Osteoblast (primary cell): ENCODE measurements around the gene TRIM73. TPM values are rescaled to one million over a fixed set of nuclear protein-coding genes. Genes with fewer than 3 reads are reported as not detected.
"Not testable (repeated sequence)": the region's sequence is repeated elsewhere in the genome, so short reads cannot be mapped to it uniquely, and the experiment has no call there.

Experiments used
- DNase-seq: peaks from one replicate; pipeline ENCODE4 v3.0.0; 2011; ENCODE audit warnings: low spot score, mixed read lengths; ENCODE audit not compliant: insufficient read length; ENCODE audit errors: missing footprints
- H2AFZ ChIP-seq: 2 replicates; pipeline ENCODE4 v1.6.0; 2011; ENCODE audit warnings: mild to moderate bottlenecking, low read length
- H3K27ac ChIP-seq: 2 replicates; pipeline ENCODE4 v1.5.1; 2011; ENCODE audit warnings: mild to moderate bottlenecking, low read depth, low read length, moderate library complexity
- H3K27me3 ChIP-seq: 2 replicates; pipeline ENCODE4 v1.6.0; 2012; ENCODE audit warnings: mild to moderate bottlenecking, control low read depth, inconsistent platforms, low read length, moderate library complexity; ENCODE audit not compliant: insufficient read depth
- H3K36me3 ChIP-seq: 2 replicates; pipeline ENCODE4 v1.5.1; 2011; ENCODE audit warnings: mild to moderate bottlenecking, low read length, control low read depth, moderate library complexity; ENCODE audit not compliant: insufficient read depth
- H3K4me1 ChIP-seq: 2 replicates; pipeline ENCODE4 v1.5.1; 2011; ENCODE audit warnings: mild to moderate bottlenecking, low read length, control low read depth, moderate library complexity; ENCODE audit not compliant: insufficient read depth
- H3K4me2 ChIP-seq: 2 replicates; pipeline ENCODE4 v1.6.0; 2011; ENCODE audit warnings: mild to moderate bottlenecking, low read length; ENCODE audit not compliant: insufficient read depth
- H3K4me3 ChIP-seq: fragments of 200-600 bp; sonication (generic); 3 replicates; pipeline ENCODE4 v1.5.1; 2012; ENCODE audit warnings: mild to moderate bottlenecking, low read length, inconsistent platforms; ENCODE audit not compliant: insufficient read depth
- H3K79me2 ChIP-seq: 2 replicates; pipeline ENCODE4 v1.6.0; 2012; ENCODE audit warnings: mild to moderate bottlenecking, low read length, control low read depth, inconsistent platforms; ENCODE audit not compliant: insufficient read depth
- H3K9me3 ChIP-seq: 2 replicates; pipeline ENCODE4 v1.5.1; 2011; ENCODE audit warnings: low read depth, low read length, control low read depth
- H4K20me1 ChIP-seq: 2 replicates; pipeline ENCODE4 v1.6.0; 2012; ENCODE audit warnings: mild to moderate bottlenecking, low read length, control low read depth; ENCODE audit not compliant: insufficient read depth
- total RNA-seq: library from RNA; depleted of rRNA; stranded (reverse); fragments of >200 nt; gene quantifications from 2 replicates; pipeline ENCODE4 v1.2.3, GENCODE V29; 2012

The TRIM73 gene
- total RNA-seq, 1 donor = 0.36 TPM

- not testable (repeated sequence) for H3K79me2 ChIP-seq, DNase-seq, H3K9me3 ChIP-seq, H2AFZ ChIP-seq, H3K4me2 ChIP-seq, H3K4me3 ChIP-seq, H3K4me1 ChIP-seq, H3K36me3 ChIP-seq, H3K27me3 ChIP-seq, H4K20me1 ChIP-seq, H3K27ac ChIP-seq
These were observed 2.2 kb upstream of the TRIM73 start for GRCh38 chr7:75393194-75393593.

- H4K20me1 ChIP-seq, H3K4me1 ChIP-seq, H2AFZ ChIP-seq, H3K27me3 ChIP-seq, H3K36me3 ChIP-seq, H3K4me3 ChIP-seq, H3K27ac ChIP-seq, H3K9me3 ChIP-seq, H3K79me2 ChIP-seq, H3K4me2 ChIP-seq, DNase-seq: not testable (repeated sequence)
These were observed 2.4 kb downstream of the TRIM73 start for GRCh38 chr7:75397865-75398264.

- H3K79me2 ChIP-seq, H3K27me3 ChIP-seq, H3K4me3 ChIP-seq, H3K9me3 ChIP-seq, H4K20me1 ChIP-seq, H3K36me3 ChIP-seq, DNase-seq, H2AFZ ChIP-seq, H3K4me1 ChIP-seq, H3K27ac ChIP-seq, H3K4me2 ChIP-seq: not testable (repeated sequence)
These were observed 3.6 kb downstream of the TRIM73 start for GRCh38 chr7:75398771-75399700.

- H3K27me3 ChIP-seq, H3K9me3 ChIP-seq, DNase-seq, H3K36me3 ChIP-seq, H2AFZ ChIP-seq, H3K4me1 ChIP-seq, H4K20me1 ChIP-seq, H3K27ac ChIP-seq, H3K4me2 ChIP-seq, H3K4me3 ChIP-seq, H3K79me2 ChIP-seq: not testable (repeated sequence)
These were observed 5.1 kb downstream of the TRIM73 start for GRCh38 chr7:75400575-75400974.

DNA sequence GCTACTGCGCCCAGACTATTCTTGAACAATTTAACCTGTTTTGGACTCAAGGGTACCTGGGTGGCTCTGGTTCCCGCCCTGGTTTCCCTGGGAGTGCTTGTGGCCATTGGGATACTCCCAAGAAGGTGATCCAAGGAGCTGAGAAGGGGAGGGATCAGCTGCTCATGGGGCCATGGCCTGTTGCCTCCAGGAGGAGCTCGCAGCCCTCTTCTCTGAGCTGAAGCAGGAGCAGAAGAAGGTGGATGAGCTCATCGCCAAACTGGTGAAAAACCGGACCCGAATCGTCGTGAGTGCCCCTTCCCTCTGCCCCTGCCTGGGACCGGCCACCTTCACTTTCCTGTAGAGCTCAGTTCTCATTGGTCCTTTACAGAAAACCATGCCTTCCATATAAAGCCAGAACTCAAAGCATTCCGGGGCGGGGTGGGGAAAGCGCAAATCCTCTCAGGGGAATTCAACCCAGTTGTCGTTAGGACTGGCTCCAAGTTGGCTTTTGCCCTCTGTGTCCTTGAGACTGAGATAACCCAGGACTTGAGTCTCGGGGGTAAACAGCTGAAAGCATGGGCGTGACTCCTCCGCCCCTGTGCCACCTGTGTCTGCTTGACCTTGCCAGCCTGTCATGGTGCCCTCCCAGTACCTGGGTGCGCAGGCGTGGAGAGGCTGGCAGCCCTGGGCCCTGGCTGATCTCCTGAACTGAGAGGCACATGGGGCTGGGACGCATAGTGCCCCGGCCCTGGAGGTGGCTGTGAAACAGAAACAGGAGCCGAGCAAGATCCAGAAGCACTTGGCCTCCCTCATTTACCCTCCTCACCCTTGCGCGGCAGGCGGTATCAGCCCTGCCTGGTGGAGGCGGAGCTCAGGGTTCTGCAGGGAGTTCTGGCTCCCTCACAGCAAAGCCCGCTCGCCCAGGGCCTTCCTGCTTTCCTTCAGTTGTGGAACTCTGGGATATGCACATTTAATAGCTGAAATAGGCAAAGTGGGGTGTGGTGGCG is 8.3 kb downstream of the TRIM73 start:
- H3K9me3 ChIP-seq, H3K27ac ChIP-seq, DNase-seq, H3K4me2 ChIP-seq, H3K79me2 ChIP-seq, H3K4me1 ChIP-seq, H2AFZ ChIP-seq, H3K27me3 ChIP-seq, H3K4me3 ChIP-seq, H3K36me3 ChIP-seq, H4K20me1 ChIP-seq: not testable (repeated sequence)

DNA sequence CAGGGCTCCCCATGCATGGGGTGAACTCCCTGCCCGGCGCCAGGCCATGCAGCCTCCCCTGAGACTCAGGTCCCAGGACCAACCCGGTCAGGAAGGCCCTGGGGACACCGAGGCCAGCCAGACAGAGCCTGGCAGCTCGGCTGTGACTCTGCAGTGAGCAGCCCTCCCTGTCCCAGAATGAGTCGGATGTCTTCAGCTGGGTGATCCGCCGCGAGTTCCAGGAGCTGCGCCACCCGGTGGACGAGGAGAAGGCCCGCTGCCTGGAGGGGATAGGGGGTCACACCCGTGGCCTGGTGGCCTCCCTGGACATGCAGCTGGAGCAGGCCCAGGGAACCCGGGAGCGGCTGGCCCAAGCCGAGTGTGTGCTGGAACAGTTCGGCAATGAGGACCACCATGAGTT is 9.2 kb downstream of the TRIM73 start:
- H3K79me2 ChIP-seq, H3K9me3 ChIP-seq, H2AFZ ChIP-seq, H3K4me2 ChIP-seq, DNase-seq, H3K4me1 ChIP-seq, H3K27ac ChIP-seq, H3K36me3 ChIP-seq, H4K20me1 ChIP-seq, H3K27me3 ChIP-seq, H3K4me3 ChIP-seq: not testable (repeated sequence)

- H3K36me3 ChIP-seq, H2AFZ ChIP-seq, H3K27ac ChIP-seq, H3K9me3 ChIP-seq, H4K20me1 ChIP-seq, H3K27me3 ChIP-seq, H3K4me3 ChIP-seq, H3K79me2 ChIP-seq, H3K4me1 ChIP-seq, DNase-seq, H3K4me2 ChIP-seq: not testable (repeated sequence)
These were observed 14.7 kb downstream of the TRIM73 start for GRCh38 chr7:75409880-75410822.

- H3K79me2 ChIP-seq, H3K27me3 ChIP-seq, H2AFZ ChIP-seq, H3K4me1 ChIP-seq, DNase-seq, H3K9me3 ChIP-seq, H3K4me2 ChIP-seq, H3K4me3 ChIP-seq, H3K36me3 ChIP-seq, H3K27ac ChIP-seq, H4K20me1 ChIP-seq: not testable (repeated sequence)
These were observed 15.4 kb downstream of the TRIM73 start for GRCh38 chr7:75410823-75411173.
